ENCODE data around the gene IMPG1. TPM values are rescaled to one million over a fixed set of nuclear protein-coding genes. Genes with fewer than 3 reads are reported as not detected.

Gene IMPG1
- total and polyA plus RNA-seq, 11 donors, result not detected

DNA sequence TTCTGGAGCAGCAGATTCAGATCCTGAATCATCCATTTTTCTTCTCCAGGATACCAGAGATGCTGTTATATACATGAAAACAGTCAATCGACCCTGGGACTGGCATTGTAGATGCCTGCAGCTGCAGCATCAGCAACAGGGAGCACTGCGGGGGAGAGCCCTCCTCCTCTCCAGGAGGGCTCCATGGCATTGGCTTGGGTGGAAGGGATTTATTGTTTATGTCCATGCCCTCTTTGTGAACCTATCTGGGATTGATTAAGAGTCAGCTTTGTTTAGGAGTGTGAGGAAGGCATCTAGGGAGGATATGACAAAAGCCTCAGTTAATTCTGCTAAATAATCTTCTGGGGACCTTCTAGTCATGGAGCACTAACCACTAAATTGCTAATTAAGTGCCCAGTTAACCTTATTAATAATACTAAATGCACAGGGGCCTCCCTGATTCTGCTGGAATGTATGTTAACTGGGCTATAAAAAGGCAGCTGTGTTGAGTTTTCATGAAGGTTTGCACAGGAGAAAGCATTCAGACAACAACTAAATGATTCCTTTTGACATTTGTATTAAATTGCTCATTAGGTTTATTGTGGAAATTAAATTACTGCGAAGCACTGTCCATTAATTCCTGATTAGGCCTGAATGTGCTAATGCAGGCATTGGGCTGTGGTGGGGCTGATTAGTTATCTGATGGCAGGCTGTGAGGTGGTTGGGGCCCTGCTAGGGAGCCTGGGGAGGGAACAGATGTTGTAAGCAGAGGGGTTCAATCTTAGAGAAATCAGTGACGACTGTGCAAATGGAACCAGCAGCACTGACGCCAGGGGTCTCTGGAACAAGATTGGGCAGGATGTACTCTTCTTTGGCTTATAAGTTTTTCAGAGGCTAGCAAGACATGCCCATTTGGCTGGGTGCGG lies 57.6 kb downstream of the IMPG1 start:
- Histone ChIP-seq H3K27ac (no peak overlapping the region), H3K4me3 (no peak overlapping the region), H3K4me1 (no peaks in the 10 kb centered on the region), H3K27me3 (no peaks in the 10 kb centered on the region), H3K36me3 (no peaks in the 10 kb centered on the region), H3K9me3 (no peaks in the 10 kb centered on the region)
- no peak for TF ChIP-seq CTCF (IDR thresholded peaks at IDR 0.05)
- TF ChIP-seq POLR2A (IDR thresholded peaks at IDR 0.05), result no peak
- intact Hi-C loops (cut with DNase I), result no loop called here
- WGBS, 4 donors, result 68 to 77% (median 73%) methylated on average over 6 of the region's 6 CpGs
- ATAC-seq, result no peak
- DNase-seq, result no peak

DNA sequence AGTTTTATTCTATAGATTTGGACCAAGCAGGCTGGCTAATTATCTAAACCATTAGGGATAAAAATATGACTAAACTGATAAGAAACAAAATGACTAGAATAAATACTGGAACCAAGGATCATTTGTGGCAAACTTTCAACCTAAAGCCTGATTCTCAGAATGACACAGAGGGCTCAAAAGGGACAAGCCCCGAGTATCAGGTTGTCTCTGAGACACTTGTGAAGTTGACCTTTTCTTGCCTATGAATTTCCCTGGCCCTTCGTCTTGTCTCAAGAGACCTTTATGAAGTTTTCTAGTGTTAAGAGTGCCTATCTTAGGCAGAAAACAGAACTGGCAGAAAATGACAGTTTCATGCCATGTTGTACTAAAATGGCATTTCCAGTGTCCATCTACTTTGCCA lies 68.3 kb downstream of the IMPG1 start:
- no peaks in the 10 kb centered on the region for H3K4me1 ChIP-seq
- ATAC-seq (no peak), DNase-seq (no peak)
- TF ChIP-seq CTCF (IDR thresholded peaks at IDR 0.05) (no peak), POLR2A (IDR thresholded peaks at IDR 0.05) (no peak)
- no peak overlapping the region for H3K27ac ChIP-seq
- no peaks in the 10 kb centered on the region for H3K9me3 ChIP-seq
- intact Hi-C loops (cut with DNase I), result no loop called here
- WGBS, 4 donors, result 71 to 81% (median 76%) methylated on average over 2 of the region's 2 CpGs
- no peak overlapping the region for H3K4me3 ChIP-seq
- H3K27me3 ChIP-seq, result no peaks in the 10 kb centered on the region
- no peaks in the 10 kb centered on the region for H3K36me3 ChIP-seq

DNA sequence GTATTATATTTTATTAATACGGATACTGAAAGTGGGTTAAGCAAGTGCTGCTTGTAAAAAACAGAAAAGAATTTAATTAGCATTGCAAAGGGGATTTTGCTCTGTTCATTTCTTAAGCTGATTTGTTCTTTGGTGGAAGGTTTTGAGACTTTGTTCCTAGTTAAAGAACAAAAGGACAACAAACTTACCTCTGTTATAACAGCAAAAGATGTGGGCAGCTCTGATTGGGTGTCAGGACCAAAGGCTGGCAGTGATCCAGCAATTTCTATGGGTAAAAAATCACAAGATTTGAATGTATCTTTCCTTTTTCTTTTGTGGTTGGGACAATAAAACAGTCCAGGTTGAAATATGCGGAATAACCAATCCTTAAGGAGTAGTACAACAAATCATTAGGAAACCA lies 68.8 kb downstream of the IMPG1 start:
- TF ChIP-seq POLR2A (IDR thresholded peaks at IDR 0.05), result no peak
- TF ChIP-seq CTCF (IDR thresholded peaks at IDR 0.05), result no peak
- Histone ChIP-seq H3K36me3 (no peaks in the 10 kb centered on the region), H3K27ac (no peak overlapping the region), H3K4me3 (no peak overlapping the region), H3K4me1 (no peaks in the 10 kb centered on the region), H3K27me3 (no peaks in the 10 kb centered on the region), H3K9me3 (no peaks in the 10 kb centered on the region)
- DNase-seq, result no peak
- ATAC-seq, result no peak
- WGBS, 4 donors, result 45 to 95% (median 91%) methylated on average over 2 of the region's 2 CpGs
- intact Hi-C loops (cut with DNase I), result no loop called here

DNA sequence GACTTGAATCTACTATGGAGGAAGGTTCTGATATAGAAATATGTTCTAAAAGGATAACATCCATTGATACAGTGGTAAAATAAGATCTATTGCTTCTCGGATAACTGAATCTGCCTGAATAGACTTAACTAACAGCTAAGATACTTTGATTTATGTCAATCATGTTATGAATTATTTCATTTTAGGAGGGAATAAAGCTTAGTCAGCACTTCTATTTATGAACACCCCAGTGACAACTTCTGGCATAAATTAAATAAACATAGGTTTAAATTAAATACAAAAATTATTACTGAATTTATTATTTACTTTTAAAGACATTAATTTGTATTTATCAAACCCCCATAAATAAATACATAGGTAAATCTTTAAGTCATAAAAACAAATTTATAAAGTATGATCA lies 69.3 kb downstream of the IMPG1 start:
- TF ChIP-seq CTCF (IDR thresholded peaks at IDR 0.05), result no peak
- TF ChIP-seq POLR2A (IDR thresholded peaks at IDR 0.05), result no peak
- 93 to 100% (median 96%) methylated on average over 1 of the region's 1 CpG for WGBS, 4 donors
- Histone ChIP-seq H3K9me3 (no peaks in the 10 kb centered on the region), H3K4me3 (no peak overlapping the region), H3K4me1 (no peaks in the 10 kb centered on the region), H3K27ac (no peak overlapping the region), H3K36me3 (no peaks in the 10 kb centered on the region), H3K27me3 (no peaks in the 10 kb centered on the region)
- intact Hi-C loops (cut with DNase I), result no loop called here
- DNase-seq, result no peak
- ATAC-seq, result no peak
